Raji (cell line): Measurements from ENCODE around the gene ZNF385C.

Source experiments
- POLR2A ChIP-seq: IDR thresholded peaks from 2 replicates; pipeline ENCODE4 v1.6.1; 2011; ENCODE audit warnings: low read depth, low read length, control low read depth; ENCODE audit not compliant: insufficient read depth

ZNF385C gene

DNA sequence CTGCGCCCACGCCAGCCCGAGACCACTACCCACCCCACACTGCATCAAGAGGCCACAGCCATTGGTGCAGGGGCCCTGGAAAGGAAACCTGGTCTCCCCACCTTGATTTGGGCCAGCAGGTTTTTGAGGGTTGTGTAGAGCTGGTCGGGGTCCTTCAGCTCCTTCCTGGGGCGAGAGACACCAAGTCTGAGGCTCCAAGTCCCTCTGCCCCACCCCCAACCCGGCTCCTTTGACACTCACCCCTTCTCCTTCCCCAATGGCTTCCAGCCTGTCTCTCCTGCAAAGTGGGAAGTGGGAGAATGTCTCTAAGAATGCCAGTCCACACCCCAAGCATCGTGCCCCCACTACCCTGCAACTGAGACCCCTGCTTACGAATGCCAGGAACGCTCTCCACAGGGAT is 15.8 kb upstream of the ZNF385C start:
- TF ChIP-seq POLR2A = no peak

DNA sequence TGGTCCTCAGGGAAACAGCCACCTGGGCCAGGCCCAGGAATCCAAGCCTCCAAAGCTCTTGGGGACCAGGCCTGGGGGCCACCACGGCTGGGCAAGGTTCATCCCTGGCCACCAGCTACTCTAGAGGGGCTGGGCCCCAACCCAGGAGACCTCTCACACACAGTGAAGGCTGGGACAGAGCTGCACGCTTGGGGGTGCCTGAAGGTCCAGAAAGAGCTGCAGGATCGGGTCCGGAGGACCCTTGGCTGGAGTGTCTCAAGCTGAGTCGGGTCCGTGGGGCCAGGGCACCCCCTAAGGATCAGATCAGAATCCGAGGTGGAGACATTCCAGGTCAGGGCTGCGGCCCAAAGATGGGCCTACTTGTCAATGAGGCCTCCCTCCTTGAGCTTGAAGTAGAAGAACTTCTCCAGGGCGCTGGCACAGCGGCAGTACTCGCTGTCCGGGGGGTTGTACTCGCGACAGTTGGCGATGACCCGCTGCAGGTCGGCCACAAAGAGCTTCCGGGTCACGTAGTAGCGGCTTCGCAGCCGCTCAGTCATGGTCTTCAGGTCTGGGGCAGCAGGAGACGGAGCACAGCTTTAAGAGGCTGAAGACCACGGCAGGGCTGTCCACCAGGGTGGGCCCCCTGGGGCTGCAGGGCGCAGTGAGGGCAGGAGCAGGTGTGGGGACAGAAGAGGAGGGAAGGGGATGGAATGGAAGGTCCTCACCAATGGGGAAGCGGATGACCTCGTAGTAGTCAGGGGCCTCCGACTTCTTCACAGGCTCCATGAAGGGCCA is 15.2 kb upstream of the ZNF385C start:
- TF ChIP-seq POLR2A = no peak

DNA sequence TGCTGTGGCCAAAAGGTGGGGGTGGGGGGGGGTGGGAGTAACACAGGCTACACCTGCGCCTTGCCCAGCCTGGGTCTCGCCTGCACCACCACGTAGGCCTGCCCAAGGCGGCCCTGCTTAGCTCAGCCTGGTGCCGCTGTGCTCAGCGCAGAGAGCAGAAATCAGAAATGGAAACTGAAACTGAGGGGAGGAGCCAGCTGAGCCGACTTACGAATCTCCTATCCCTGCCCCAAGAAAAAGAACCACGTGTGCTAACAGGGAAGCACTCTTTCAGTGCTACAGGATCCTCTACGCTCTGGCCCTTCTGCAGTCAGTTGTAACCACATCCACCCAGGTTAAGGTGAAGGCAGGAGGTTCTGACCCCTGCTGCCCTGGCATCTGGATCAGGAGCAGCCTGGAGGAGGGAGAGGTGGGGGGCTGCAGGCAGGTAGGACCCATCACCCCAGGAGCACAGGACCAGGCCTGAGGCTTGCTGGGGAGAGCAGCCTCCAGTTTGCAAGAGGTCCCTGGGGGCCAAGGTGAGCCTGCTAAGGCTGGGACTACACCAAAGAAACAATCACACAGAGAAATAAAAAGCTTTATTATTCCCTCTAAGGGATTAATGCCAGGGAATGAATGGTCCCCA is 14.4 kb upstream of the ZNF385C start, which contains the start of gene DHX58:
DHX58 (minus strand) TSS at position 163 of the 625 bp plus-strand sequence. CDS start 822 bp downstream, outside the sequence.
- peak; percentile 67 for TF ChIP-seq POLR2A

DNA sequence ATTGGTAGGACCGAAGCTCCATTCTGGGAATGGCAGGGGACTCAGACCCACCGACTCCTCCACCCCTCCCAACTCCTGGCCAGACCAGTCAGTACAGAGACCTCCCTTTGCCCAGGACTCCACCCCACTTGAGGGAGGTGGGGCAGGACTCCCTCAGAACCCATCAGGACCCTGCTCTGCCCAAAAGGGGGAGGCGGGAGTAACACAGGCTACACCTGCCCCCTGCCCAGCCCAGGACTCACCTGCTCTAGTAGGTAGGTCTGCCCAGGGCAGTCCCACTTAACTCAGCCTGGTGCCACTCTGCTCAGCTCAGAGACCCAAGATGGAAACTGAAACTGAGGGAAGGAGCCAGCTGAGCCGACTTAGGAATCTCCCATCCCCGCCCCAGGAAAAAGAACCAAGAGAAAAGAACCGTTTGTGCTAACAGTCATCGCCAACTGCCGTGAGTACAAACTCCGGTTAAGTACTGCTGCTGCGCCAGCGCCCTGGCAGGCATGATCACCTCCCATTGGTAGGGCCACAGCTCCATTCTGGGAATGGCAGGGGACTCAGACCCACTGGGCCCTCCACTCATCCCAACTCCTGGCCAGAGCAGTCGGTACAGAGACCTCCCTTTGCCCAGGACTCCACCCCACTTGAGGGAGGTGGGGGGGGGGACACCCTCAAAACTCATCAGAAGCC is 13.7 kb upstream of the ZNF385C start:
- no peak for TF ChIP-seq POLR2A

GRCh38 chr17:42111265-42111636 is 13.0 kb upstream of the ZNF385C start:
- TF ChIP-seq POLR2A = no peak

GRCh38 chr17:42110301-42111264 is 12.3 kb upstream of the ZNF385C start:
- no peak for TF ChIP-seq POLR2A

DNA sequence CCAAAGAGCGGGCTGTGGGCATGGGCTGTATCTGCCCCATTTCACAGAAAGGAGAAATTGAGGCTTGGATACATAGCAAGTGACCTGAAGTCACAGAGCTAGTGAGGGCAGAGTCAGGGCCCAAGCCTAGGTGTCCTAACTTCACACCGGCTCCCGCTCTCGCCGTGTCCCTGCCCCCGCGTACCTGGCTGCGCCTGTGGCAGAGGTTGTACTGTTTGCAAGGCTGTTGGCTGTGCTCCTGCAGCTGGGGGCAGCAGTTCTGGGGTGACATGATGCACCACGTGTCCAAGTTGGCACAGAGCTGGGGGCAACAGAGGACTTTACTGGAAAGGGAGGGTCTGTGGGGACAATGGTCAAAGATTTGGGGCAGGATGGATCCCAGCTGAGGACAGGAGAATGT is 10.8 kb upstream of the ZNF385C start:
- no peak for TF ChIP-seq POLR2A

DNA sequence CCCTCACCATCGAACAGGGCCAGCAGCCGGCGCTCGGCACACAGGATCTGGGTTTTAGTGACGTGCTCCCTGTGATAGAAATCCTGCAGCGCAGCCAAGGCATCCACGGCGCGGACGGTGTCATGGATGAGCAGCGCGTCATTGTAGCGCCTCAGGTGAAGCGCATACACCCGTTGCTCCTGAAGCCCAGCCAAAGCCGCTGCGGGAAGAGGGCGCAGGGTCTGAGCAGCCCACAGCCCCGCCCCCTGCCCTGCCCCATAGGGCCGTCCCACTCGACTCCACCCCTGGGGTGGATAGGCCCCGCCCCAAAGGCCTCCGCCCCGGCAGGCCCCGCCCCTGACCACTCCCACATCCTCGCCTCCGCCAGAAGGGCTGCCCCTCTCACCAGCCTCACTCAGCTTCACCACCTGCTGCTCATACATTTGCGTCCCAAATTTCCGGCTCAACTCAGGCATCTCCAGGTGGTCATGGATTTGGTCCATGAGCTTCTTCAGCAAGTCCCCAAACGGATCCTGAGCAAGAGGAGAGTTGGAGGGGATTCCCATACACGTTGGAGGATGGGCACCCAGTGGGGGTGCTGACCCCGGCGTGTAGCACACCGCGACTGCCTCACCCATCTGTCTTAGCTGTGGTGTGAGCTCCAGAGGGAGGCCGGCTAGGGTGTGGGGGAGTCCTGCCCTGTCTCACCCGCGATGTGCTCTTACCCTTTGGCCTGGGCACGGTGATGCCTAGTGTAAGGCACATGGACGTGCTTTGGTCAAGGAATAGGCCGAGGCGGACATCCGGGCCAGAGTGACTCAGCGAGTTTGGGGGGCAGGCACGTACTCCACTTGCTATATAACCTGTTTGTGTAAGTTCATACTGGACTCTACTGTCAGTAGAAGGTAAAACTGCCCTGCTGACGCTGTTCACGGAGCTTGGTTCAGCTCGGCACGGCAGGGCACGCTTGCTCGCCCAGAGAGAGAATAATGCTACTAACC is 9.6 kb upstream of the ZNF385C start:
- peak; percentile 58 for TF ChIP-seq POLR2A

DNA sequence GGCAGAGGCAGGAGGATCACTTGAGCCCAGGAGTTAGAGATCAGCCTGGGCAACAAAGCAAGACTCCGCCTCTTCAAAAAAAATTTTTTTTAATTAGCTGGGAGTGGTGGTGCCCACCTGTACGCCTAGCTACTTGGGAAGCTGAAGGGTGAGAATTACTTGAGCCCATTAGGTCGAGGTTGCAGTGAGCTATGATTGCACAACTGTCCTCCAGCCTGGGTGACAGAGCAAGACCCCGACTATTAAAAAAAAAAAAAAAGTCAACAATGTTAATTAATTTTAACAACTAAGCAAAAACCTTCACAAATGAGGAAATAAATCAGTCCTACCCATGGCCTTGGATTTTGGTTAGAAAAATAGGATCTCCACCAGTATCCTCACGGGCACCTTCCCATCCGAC is 8.9 kb upstream of the ZNF385C start:
- TF ChIP-seq POLR2A = no peak

- TF ChIP-seq POLR2A = no peak
These were observed 7.7 kb upstream of the ZNF385C start for GRCh38 chr17:42106009-42106408.

GRCh38 chr17:42104264-42104663 is 6.0 kb upstream of the ZNF385C start:
- no peak for TF ChIP-seq POLR2A

GRCh38 chr17:42103221-42103954 is 5.1 kb upstream of the ZNF385C start:
- no peak for TF ChIP-seq POLR2A
